Right lobe of liver (tissue), 4 donors: ENCODE results near the gene GSG1L.

Experiments used
- POLR2A ChIP-seq: fragments of 450-650 bp; IDR thresholded peaks from one replicate; pipeline ENCODE4 v1.6.1; 2017; ENCODE audit warnings: antibody characterized with exemption, mild to moderate bottlenecking
- TF ChIP-seq, protein P1 (sequence below), 4 donors: fragments of 200-600 bp in 3 of 4; fragments of 450-650 bp in 1 of 4; IDR thresholded peaks; one replicate each; pipeline versions ENCODE4 v1.5.1 to v1.8.0; 2016 to 2022; ENCODE audit warnings: antibody characterized with exemption in 4 of 4, mild to moderate bottlenecking in 2 of 4
- donor health status: DM: no; HTN: no; CAD: no.
- donor health status: DM: no; HTN: no; CAD: no.
- donor health status: DM: no; HTN: yes; CAD: no.

DNA sequence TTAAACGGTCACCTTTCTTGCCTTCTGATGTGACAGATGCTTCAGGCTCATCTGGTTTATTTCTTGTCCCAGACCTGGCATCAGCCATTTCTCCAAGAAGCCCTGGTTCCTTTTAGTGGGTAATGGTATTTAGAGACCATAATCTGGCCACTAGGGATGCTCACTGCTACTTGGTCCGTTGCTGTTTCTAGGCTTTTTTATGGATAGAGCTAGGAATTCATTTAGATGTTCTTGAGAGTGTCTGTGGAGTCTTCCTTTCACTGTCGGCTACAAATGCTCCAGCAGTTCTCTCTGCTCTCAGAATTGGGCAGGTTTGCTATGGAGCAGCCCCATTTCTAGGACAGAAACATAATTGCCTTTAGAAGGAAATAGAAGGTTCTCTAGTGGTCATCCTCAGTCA, 299.1 kb downstream of the GSG1L start:
- TF ChIP-seq, protein P1, sequence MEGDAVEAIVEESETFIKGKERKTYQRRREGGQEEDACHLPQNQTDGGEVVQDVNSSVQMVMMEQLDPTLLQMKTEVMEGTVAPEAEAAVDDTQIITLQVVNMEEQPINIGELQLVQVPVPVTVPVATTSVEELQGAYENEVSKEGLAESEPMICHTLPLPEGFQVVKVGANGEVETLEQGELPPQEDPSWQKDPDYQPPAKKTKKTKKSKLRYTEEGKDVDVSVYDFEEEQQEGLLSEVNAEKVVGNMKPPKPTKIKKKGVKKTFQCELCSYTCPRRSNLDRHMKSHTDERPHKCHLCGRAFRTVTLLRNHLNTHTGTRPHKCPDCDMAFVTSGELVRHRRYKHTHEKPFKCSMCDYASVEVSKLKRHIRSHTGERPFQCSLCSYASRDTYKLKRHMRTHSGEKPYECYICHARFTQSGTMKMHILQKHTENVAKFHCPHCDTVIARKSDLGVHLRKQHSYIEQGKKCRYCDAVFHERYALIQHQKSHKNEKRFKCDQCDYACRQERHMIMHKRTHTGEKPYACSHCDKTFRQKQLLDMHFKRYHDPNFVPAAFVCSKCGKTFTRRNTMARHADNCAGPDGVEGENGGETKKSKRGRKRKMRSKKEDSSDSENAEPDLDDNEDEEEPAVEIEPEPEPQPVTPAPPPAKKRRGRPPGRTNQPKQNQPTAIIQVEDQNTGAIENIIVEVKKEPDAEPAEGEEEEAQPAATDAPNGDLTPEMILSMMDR (IDR thresholded peaks at IDR 0.05) = no peak
- no peak for TF ChIP-seq POLR2A
